GM18508 (cell line): ENCODE measurements around the gene STYK1.
"Not testable (repeated sequence)": the region's sequence is repeated elsewhere in the genome, so short reads cannot be mapped to it uniquely, and the experiment has no call there.

Source experiments
- ATAC-seq: cut with Tn5 transposase; IDR thresholded peaks from one replicate; pipeline ENCODE4 v1.9.1; 2021; ENCODE audit warnings: moderate number of reproducible peaks; ENCODE audit not compliant: insufficient read depth, unreplicated experiment

STYK1 gene

GRCh38 chr12:10697156-10697555, 23.3 kb upstream of the STYK1 start:
- ATAC-seq = no peak

- ATAC-seq = no peak
Measured at GRCh38 chr12:10690906-10691305, 17.1 kb upstream of the STYK1 start.

GRCh38 chr12:10689146-10689545, 15.3 kb upstream of the STYK1 start:
- no peak for ATAC-seq

- no peak for ATAC-seq
Measured at GRCh38 chr12:10688042-10688441, 14.2 kb upstream of the STYK1 start.

GRCh38 chr12:10672231-10672868, 1.5 kb downstream of the STYK1 start:
- ATAC-seq = no peak

GRCh38 chr12:10669533-10669932, 4.3 kb downstream of the STYK1 start:
- ATAC-seq = no peak

- no peak for ATAC-seq
Measured at GRCh38 chr12:10668526-10668925, 5.3 kb downstream of the STYK1 start.

GRCh38 chr12:10667581-10667980, 6.3 kb downstream of the STYK1 start:
- no peak for ATAC-seq

GRCh38 chr12:10664499-10664898, 9.4 kb downstream of the STYK1 start:
- ATAC-seq = no peak

- ATAC-seq = no peak
Measured at GRCh38 chr12:10663869-10664268, 10.0 kb downstream of the STYK1 start.

- ATAC-seq = no peak
Measured at GRCh38 chr12:10661338-10661737, 12.5 kb downstream of the STYK1 start.

- ATAC-seq = no peak
Measured at GRCh38 chr12:10654003-10654402, 19.8 kb downstream of the STYK1 start.

GRCh38 chr12:10652192-10652591, 21.7 kb downstream of the STYK1 start:
- ATAC-seq = no peak

- not testable (repeated sequence) for ATAC-seq
Measured at GRCh38 chr12:10646576-10646975, 27.3 kb downstream of the STYK1 start.

- no peak for ATAC-seq
Measured at GRCh38 chr12:10645910-10646309, 27.9 kb downstream of the STYK1 start.

- ATAC-seq = no peak
Measured at GRCh38 chr12:10641735-10642500, 31.9 kb downstream of the STYK1 start.

- ATAC-seq = no peak
Measured at GRCh38 chr12:10638728-10639127, 35.1 kb downstream of the STYK1 start.

GRCh38 chr12:10636611-10637010, 37.2 kb downstream of the STYK1 start:
- no peak for ATAC-seq

GRCh38 chr12:10636124-10636523, 37.7 kb downstream of the STYK1 start:
- no peak for ATAC-seq

GRCh38 chr12:10635306-10635705, 38.5 kb downstream of the STYK1 start:
- ATAC-seq = no peak

GRCh38 chr12:10634427-10634826, 39.4 kb downstream of the STYK1 start:
- ATAC-seq = no peak

GRCh38 chr12:10633541-10633940, 40.3 kb downstream of the STYK1 start:
- ATAC-seq = no peak
